GM12874 (cell line): ENCODE measurements around the gene LSM14A.
A peak's percentile ranks its signal among the peaks of the same experiment; 100 is the strongest.

Source experiments
- TF ChIP-seq, protein P1 (sequence below): IDR thresholded peaks from 2 replicates; pipeline ENCODE4 v1.5.1; 2011; ENCODE audit warnings: low read depth, mild to moderate bottlenecking, control low read depth, low read length, moderate library complexity; ENCODE audit not compliant: insufficient read depth

Gene LSM14A

DNA sequence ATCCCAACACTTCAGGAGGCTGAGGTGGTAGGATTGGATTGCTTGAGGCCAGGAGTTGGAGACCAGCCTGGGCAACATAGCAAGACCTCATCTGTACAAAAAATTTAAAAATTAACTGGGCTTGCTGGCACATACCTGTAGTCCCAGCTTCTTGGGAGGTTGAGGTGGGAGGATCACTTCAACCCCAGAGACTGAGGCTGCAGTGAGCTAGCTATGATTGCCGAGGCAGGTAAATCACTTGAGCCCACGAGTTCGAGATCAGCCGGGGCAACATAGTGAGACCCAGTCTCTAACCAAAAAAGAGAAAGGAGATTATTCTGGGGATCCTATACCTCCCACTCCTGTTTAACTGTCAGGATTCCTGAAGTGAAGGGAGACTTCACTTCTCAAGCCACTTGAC, 65.6 kb downstream of the LSM14A start:
- TF ChIP-seq, protein P1, sequence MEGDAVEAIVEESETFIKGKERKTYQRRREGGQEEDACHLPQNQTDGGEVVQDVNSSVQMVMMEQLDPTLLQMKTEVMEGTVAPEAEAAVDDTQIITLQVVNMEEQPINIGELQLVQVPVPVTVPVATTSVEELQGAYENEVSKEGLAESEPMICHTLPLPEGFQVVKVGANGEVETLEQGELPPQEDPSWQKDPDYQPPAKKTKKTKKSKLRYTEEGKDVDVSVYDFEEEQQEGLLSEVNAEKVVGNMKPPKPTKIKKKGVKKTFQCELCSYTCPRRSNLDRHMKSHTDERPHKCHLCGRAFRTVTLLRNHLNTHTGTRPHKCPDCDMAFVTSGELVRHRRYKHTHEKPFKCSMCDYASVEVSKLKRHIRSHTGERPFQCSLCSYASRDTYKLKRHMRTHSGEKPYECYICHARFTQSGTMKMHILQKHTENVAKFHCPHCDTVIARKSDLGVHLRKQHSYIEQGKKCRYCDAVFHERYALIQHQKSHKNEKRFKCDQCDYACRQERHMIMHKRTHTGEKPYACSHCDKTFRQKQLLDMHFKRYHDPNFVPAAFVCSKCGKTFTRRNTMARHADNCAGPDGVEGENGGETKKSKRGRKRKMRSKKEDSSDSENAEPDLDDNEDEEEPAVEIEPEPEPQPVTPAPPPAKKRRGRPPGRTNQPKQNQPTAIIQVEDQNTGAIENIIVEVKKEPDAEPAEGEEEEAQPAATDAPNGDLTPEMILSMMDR: no peak

DNA sequence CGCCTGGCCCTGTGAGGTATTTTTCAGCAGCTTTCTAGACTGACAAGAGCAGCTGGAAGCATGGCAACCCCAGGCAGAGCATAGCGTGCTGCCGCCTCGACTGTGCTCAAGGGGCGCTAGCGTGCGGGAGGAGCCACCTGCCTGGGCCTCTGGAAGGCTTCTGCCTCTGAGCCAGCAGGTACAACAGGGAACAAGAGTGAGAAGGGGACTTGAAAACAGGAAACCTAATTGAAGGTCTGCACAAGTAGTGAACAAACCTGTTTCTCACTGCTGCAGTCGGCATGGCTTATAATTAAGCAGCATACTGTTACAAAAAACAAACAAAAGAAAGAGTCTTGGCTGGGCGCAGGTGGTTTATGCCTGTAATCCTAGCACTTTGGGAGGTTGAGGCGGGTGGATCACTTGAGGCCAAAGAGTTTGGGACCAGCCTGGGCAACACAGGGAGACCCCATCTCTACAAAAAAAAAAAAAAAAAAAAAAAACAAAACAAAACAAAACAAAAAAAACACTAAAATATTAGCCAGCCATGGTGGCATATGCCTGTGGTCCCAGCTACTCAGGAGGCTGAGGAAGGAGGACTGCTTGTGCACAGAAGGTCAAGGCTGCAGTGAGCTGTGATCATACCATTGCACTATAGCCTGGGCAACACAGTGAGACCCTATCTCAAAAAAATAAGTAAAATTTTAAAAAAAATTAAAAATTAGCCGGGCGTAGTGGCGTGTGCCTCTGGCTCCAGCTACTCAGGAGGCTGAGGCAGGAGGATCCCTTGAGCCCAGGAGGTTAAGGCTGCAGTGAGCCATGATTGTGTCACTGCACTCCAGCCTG, 69.4 kb downstream of the LSM14A start:
- TF ChIP-seq, protein P1: peak; percentile 76

DNA sequence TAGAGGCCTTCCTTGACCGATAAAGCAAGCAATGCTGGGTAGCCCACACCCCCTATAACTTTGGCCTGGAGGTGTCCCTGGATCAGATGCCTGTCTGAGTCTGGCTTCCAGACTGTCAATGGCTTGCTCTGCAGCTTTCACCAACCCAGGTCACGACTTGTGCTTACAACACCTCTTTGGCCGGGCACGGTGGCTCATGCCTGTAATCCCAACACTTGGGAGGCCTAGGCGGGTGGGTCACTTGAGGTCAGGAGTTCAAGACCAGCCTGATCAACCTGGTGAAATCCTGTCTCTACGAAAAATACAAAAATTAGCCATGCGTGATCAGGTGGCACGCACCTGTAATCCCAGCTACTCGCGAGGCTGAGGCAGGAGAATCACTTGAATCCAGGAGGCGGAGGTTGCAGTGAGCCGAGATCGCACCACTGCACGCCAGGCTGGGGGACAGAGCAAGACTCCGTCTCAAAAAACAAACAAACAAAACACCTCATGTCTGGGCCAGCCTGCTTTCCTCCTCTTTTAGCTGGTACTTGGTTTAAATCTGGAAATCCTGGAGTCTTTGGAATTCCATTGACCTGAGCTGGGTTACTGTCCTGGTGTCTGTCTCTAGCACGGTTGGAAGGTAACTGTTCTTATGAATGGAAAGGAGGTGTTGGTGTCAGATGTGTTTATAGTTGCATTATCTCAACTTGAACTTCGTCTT, 71.7 kb downstream of the LSM14A start:
- TF ChIP-seq, protein P1: no peak

DNA sequence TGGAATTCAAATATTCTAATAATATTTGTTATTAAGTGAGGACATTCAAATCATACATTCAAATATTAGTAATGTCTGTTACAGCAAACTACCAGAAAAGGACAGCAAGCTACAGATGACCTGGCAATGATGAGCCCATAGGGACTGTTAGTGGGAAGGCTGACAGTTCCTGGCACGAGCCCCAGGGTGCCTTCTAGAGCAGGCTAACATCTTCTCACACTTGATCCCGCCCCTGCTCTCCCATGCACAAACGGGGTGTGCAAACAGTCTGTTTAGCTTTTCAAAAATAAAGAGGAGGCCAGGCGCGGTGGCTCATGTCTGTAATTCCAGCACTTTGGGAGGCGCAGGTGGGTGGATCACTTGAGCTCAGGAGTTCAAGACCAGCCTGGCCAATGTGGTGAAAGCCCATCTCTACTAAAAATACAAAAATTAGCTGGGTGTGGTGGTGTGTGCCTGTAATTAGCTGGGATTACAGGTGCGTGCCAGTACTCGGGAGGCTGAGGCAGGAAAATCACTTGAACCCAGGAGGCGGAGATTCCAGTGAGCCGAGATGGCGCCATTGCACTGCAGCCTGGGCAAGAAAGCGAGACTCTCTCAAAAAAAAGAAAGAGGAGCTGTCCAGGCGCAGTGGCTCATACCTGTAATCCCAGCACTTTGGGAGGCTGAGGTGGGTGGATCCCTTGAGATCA, 72.5 kb downstream of the LSM14A start:
- TF ChIP-seq, protein P1: no peak

DNA sequence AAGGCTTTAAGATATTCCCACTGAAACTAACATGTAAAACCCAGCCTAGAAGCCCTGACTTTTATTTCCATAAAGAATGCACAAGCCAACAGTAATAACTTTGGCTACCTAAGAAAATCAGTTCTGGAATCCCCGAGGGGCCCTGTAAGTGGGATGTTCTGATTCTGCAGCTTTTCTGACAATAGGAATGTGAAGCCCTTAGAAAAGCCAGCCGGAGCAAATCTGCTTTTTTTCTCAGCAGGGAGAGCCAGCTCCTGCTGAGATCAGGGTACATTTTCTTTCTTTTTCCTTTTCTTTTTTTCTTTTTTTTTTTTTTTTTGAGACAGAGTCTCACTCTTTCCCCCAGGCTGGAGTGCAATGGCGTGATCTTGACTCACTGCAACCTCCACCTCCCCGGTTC, 74.0 kb downstream of the LSM14A start:
- TF ChIP-seq, protein P1: no peak

DNA sequence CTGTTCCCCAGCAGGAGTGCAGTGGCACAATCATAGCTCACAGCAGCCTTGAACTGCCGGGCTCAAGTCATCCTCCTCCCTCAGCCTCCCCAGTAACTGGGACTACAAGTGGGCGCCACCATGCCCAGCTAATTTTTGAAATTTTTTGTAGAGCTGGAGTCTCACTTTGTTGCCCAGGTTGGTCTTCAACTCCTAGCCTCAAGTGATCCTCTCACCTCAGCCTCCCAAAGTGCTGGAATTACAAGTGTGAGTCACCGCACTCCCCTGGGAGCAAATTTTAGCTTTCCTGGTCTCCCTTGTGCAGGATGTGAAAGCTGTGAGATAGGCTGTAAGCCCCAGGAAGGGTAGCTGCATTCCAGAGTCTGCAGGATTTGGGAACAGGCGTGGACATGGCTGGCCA, 76.6 kb downstream of the LSM14A start:
- TF ChIP-seq, protein P1: no peak

DNA sequence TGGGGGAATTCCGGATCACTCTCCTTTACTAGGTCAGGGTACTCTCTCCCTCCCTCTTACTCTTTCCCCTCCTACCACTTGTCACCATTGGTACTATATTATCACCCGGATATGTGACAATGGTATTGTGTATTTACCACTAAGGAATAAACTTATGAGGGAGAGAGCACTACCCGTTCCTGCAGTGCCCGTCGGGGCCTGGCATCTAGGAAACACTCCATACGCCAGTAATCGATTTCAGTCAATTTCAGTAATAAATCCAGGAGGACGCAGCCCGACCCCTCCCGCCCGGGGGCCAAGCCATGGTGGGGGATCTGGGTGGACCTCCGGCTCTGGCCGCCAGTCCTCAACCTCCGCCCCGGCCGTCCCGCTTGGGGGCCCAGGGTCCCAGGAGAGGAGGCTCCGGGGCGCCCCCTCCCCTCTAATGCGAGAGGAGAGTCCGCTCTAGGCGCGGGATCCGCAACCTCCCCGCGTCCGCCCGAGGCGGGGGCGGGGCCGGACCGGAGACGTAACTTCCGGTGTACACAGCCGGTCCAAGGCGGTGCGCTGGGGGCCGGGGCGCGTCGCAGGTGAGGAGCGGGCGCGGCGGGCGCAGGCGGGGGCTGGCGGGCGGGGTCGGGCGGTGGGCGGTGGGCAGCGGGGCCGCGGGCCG, 81.9 kb downstream of the LSM14A start, which contains the start of gene GARRE1:
Gene GARRE1, plus strand, starts transcription at position 509 of the 652 bp plus-strand sequence. CDS start 45,920 bp downstream, outside the sequence.
- TF ChIP-seq, protein P1: no peak
